Lower leg skin (tissue), 4 donors: ENCODE data around the gene NAGS. TPM values are rescaled to one million over a fixed set of nuclear protein-coding genes. Genes with fewer than 3 reads are reported as not detected.
"Not testable (repeated sequence)": the region's sequence is repeated elsewhere in the genome, so short reads cannot be mapped to it uniquely, and the experiment has no call there.

Experiments
- DNase-seq, 2 donors: peaks; one replicate each; pipeline ENCODE4 v3.0.0-alpha.2; 2019; ENCODE audit warnings: low spot score in 2 of 2
- H3K4me3 ChIP-seq: fragments of 200-600 bp; sonication (generic); 2 replicates; pipeline ENCODE4 v1.5.1; 2017; ENCODE audit warnings: mild to moderate bottlenecking, low read depth; ENCODE audit not compliant: poor library complexity, severe bottlenecking
- CTCF ChIP-seq, 3 donors: fragments of 450-650 bp; IDR thresholded peaks; one replicate each; pipeline ENCODE4 v1.5.1; 2016; ENCODE audit warnings: antibody characterized with exemption in 3 of 3, mild to moderate bottlenecking in 3 of 3, moderate library complexity in 2 of 3
- POLR2A ChIP-seq, 2 donors: fragments of 450-650 bp; IDR thresholded peaks; one replicate each; pipeline ENCODE4 v1.6.1; 2016 to 2017; ENCODE audit warnings: antibody characterized with exemption in 2 of 2, mild to moderate bottlenecking in 1 of 2, moderate library complexity in 1 of 2
- WGBS, 2 donors: methylation state at CpG; one replicate each; pipeline ENCODE4 v1.1.5; 2018; 5-methylcytosine and 5-hydroxymethylcytosine counted together
- intact Hi-C: fragments of 100-400 bp; cut with DNase I; formaldehyde crosslinking; loops from one replicate; pipeline ENCODE4 v1.15.0; 2023; ENCODE audit warnings: low total_unique reads
- total RNA-seq, 4 donors: library from RNA; depleted of rRNA; stranded (reverse); fragments of >200 nt; gene quantifications; one replicate each; pipeline ENCODE4 v1.1.0, GENCODE V29; 2016

NAGS gene
- 1 to 10 TPM; 3.2 to 4.9 (median 3.6) TPM for total RNA-seq

GRCh38 chr17:44004077-44004760, at the start of gene NAGS:
NAGS (plus strand) TSS chr17:44004622; CDS start chr17:44004664, 42 bp downstream.
- DNase-seq: no peak
- WGBS, 2 donors: 26 to 31% methylated on average over 10 to 18 of the region's 25 CpGs
- TF ChIP-seq POLR2A (IDR thresholded peaks at IDR 0.05) (no peak), CTCF (IDR thresholded peaks at IDR 0.05) (no peak)
- intact Hi-C loops: no loop called here
- peak within 1 kb of the TSS; percentile 15 for H3K4me3 ChIP-seq

- intact Hi-C loops: no loop called here
- 76 to 88% methylated on average over 8 of the region's 8 CpGs for WGBS, 2 donors
- DNase-seq: no peak
- TF ChIP-seq CTCF (IDR thresholded peaks at IDR 0.05) (no peak), POLR2A (IDR thresholded peaks at IDR 0.05) (no peak)
- no peak overlapping the region for H3K4me3 ChIP-seq
Observed at GRCh38 chr17:43956222-43956621, 48.2 kb upstream of the NAGS start.

GRCh38 chr17:43958748-43959352, 45.6 kb upstream of the NAGS start:
- intact Hi-C loops: no loop called here
- TF ChIP-seq CTCF (IDR thresholded peaks at IDR 0.05): no peak
- TF ChIP-seq POLR2A (IDR thresholded peaks at IDR 0.05): no peak
- WGBS, 2 donors: 62 to 66% methylated on average over 2 of the region's 2 CpGs
- no peak for DNase-seq
- H3K4me3 ChIP-seq: no peak overlapping the region

GRCh38 chr17:43961292-43961691, 43.1 kb upstream of the NAGS start:
- H3K4me3 ChIP-seq, DNase-seq, intact Hi-C loops: not testable (repeated sequence)
- 98 to 99% methylated on average over 6 of the region's 6 CpGs for WGBS, 2 donors

- TF ChIP-seq POLR2A (IDR thresholded peaks at IDR 0.05) (no peak), CTCF (IDR thresholded peaks at IDR 0.05) (no peak)
- WGBS, 2 donors: 86% methylated on average over 2 of the region's 2 CpGs
- DNase-seq: no peak
- no peak overlapping the region for H3K4me3 ChIP-seq
- intact Hi-C loops: no loop called here
Observed at GRCh38 chr17:43961954-43962353, 42.5 kb upstream of the NAGS start.

GRCh38 chr17:43962479-43962878, 41.9 kb upstream of the NAGS start:
- no peak for DNase-seq
- no peak overlapping the region for H3K4me3 ChIP-seq
- TF ChIP-seq CTCF (IDR thresholded peaks at IDR 0.05) (no peak), POLR2A (IDR thresholded peaks at IDR 0.05) (no peak)
- WGBS, 2 donors: 57 to 58% methylated on average over 7 of the region's 7 CpGs
- intact Hi-C loops: no loop called here
